Measurements from ENCODE around the gene PF4V1. TPM values are rescaled to one million over a fixed set of nuclear protein-coding genes. Genes with fewer than 3 reads are reported as not detected.

PF4V1 gene
- total and polyA plus RNA-seq, 8 donors, result not detected

DNA sequence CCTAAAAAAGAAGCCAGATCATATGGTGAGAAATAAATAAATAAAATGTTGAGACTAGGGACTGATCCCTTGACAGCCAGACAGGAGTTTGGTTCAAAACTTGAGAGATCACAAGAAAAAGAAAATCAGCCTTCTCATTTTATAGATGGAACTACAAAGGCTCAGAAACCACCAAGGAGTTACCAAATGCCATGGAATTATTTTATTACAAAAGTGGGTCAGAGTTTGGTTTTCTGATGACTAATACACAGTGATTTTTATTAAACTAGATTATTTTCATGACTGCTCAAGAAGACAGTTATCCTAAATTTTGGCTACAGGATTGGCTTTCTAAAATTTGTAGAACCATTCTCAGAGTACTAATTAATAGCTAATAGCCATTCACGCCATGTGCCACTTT is 22.3 kb downstream of the PF4V1 start:
- 93 to 97% (median 94%) methylated on average over 1 of the region's 1 CpG for WGBS, 5 donors
- intact Hi-C loops (cut with DNase I; ENCODE audit: low total_unique reads), result no loop called here
- no peak for DNase-seq
- Histone ChIP-seq H3K9me3 (no peaks in the 10 kb centered on the region), H3K4me1 (no peaks in the 10 kb centered on the region), H3K27ac (no peak overlapping the region), H3K36me3 (no peaks in the 10 kb centered on the region), H3K27me3 (peaks cover 0 to 9% (median 0%) of the 10 kb centered on the region in 3 donors), H3K4me3 (no peak overlapping the region)
- no peak for TF ChIP-seq POLR2AphosphoS5 (IDR thresholded peaks at IDR 0.05)
- TF ChIP-seq EP300 (IDR thresholded peaks at IDR 0.05), result no peak
- TF ChIP-seq POLR2A (IDR thresholded peaks at IDR 0.05), result no peak
- TF ChIP-seq, protein P1, sequence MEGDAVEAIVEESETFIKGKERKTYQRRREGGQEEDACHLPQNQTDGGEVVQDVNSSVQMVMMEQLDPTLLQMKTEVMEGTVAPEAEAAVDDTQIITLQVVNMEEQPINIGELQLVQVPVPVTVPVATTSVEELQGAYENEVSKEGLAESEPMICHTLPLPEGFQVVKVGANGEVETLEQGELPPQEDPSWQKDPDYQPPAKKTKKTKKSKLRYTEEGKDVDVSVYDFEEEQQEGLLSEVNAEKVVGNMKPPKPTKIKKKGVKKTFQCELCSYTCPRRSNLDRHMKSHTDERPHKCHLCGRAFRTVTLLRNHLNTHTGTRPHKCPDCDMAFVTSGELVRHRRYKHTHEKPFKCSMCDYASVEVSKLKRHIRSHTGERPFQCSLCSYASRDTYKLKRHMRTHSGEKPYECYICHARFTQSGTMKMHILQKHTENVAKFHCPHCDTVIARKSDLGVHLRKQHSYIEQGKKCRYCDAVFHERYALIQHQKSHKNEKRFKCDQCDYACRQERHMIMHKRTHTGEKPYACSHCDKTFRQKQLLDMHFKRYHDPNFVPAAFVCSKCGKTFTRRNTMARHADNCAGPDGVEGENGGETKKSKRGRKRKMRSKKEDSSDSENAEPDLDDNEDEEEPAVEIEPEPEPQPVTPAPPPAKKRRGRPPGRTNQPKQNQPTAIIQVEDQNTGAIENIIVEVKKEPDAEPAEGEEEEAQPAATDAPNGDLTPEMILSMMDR (IDR thresholded peaks at IDR 0.05), result no peak

DNA sequence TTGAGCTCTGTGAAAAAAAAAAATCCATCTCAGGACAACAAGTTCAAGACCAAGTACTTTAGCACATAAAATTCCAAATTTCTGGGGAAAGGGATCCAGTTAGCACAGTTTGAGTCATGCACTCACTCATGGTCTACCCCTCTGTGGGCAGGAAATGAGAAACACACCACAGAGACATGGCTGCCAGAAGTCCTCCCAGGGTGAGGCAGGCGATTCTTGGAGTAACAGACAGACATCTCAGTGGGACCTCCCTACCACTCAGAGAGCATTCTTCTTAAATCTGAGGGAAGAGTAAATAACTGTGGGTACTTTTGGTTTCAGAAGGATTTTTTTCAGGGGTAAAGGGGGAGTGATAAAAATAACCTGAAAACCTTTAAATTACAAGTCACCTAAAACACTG is 30.2 kb downstream of the PF4V1 start:
- Histone ChIP-seq H3K27me3 (no peaks in the 10 kb centered on the region), H3K4me1 (no peaks in the 10 kb centered on the region), H3K9me3 (no peaks in the 10 kb centered on the region), H3K27ac (no peak overlapping the region), H3K36me3 (no peaks in the 10 kb centered on the region), H3K4me3 (no peak overlapping the region)
- WGBS, 5 donors, result 73 to 86% (median 81%) methylated on average over 1 of the region's 1 CpG
- TF ChIP-seq POLR2AphosphoS5 (IDR thresholded peaks at IDR 0.05) (no peak), POLR2A (IDR thresholded peaks at IDR 0.05) (no peak), EP300 (IDR thresholded peaks at IDR 0.05) (no peak)
- TF ChIP-seq, protein P1 (IDR thresholded peaks at IDR 0.05), result no peak
- no peak for DNase-seq
- intact Hi-C loops (cut with DNase I; ENCODE audit: low total_unique reads), result no loop called here

DNA sequence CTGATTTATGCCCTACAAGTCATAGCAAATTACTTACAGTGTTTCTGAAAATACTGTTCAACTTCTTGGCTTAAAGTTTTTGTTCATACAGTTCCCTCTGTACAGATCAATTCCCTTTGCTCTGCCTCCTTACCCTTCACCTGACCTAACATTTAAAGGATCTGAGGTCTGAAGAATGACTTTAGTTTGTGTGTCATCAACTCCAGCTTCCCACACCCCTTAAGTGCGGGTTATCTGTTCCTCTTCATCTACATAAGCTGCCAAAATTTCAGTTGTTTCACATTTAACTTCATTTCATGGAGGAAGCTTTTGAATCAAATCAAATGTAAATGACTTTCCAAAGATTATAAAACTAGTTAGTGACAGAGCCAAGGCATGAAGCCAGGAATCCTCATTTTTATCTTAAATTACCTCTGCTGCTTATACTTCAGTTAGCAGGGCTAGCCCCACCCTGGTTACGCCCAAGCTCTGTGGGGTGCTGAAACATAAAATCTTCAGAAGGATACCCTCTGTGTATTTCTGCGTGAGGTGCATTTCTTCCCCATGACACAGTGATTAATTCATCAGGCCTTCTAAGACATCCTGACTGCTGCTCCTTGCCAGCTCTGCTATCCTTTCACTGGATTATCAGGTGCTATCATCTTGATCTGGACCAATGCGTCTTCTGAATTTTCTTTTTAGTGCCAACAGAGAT is 32.6 kb downstream of the PF4V1 start:
- no peaks in the 10 kb centered on the region for H3K36me3 ChIP-seq
- no peaks in the 10 kb centered on the region for H3K4me1 ChIP-seq
- H3K27ac ChIP-seq, result no peak overlapping the region
- H3K4me3 ChIP-seq, result no peak overlapping the region
- DNase-seq, result no peak
- H3K27me3 ChIP-seq, result no peaks in the 10 kb centered on the region
- 78 to 83% (median 80%) methylated on average over 4 of the region's 4 CpGs for WGBS, 5 donors
- intact Hi-C loops (cut with DNase I; ENCODE audit: low total_unique reads), result no loop called here
- no peaks in the 10 kb centered on the region for H3K9me3 ChIP-seq
- no peak for TF ChIP-seq POLR2AphosphoS5 (IDR thresholded peaks at IDR 0.05)
- TF ChIP-seq, protein P1 (IDR thresholded peaks at IDR 0.05), result no peak
- no peak for TF ChIP-seq EP300 (IDR thresholded peaks at IDR 0.05)
- TF ChIP-seq POLR2A (IDR thresholded peaks at IDR 0.05), result no peak

DNA sequence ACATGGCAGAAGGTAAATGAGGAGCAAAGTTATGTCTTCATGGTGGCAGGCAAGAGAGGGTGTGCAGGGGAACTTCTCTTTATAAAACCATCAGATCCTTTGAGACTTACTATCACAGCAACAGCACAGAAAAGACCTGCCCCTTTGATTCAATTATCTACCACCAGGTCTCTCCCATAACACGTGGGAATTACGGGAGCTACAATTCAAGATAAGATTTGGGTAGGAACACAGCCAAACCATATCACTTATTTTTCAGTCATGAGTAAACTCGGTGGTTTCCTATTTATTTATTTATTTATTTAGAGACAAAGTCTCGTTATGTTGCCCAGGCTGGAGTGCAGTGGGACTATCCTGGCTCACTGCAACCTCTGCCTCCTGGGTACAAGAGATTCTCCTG is 38.2 kb downstream of the PF4V1 start:
- Histone ChIP-seq H3K27ac (no peak overlapping the region), H3K4me3 (no peak overlapping the region), H3K27me3 (no peaks in the 10 kb centered on the region), H3K36me3 (no peaks in the 10 kb centered on the region), H3K4me1 (peaks cover 0 to 16% (median 0%) of the 10 kb centered on the region in 4 donors), H3K9me3 (no peaks in the 10 kb centered on the region)
- DNase-seq, result no peak
- TF ChIP-seq POLR2AphosphoS5 (IDR thresholded peaks at IDR 0.05), result no peak
- no peak for TF ChIP-seq POLR2A (IDR thresholded peaks at IDR 0.05)
- TF ChIP-seq EP300 (IDR thresholded peaks at IDR 0.05), result no peak
- TF ChIP-seq, protein P1 (IDR thresholded peaks at IDR 0.05), result no peak
- 27 to 49% (median 34%) methylated on average over 4 of the region's 4 CpGs for WGBS, 5 donors
- intact Hi-C loops (cut with DNase I; ENCODE audit: low total_unique reads), result no loop called here
